Muscle layer of colon (tissue), 2 donors: ENCODE results near the gene PLTP.

ENCODE experiments used
- H3K27ac ChIP-seq: one replicate; pipeline ENCODE4 v1.7.0; 2013; ENCODE audit warnings: low read depth, mild to moderate bottlenecking, low read length, moderate library complexity
- H3K27me3 ChIP-seq, 2 donors: one replicate each; pipeline ENCODE4 v1.7.0; 2013; ENCODE audit warnings: low read length in 2 of 2, mild to moderate bottlenecking in 2 of 2; ENCODE audit not compliant: insufficient read depth in 2 of 2, control insufficient read depth in 1 of 2
- H3K36me3 ChIP-seq: one replicate; pipeline ENCODE4 v1.7.0; 2013; ENCODE audit warnings: mild to moderate bottlenecking, low read length; ENCODE audit not compliant: insufficient read depth
- H3K4me1 ChIP-seq: one replicate; pipeline ENCODE4 v1.7.0; 2013; ENCODE audit warnings: mild to moderate bottlenecking, low read length; ENCODE audit not compliant: insufficient read depth
- H3K4me3 ChIP-seq, 2 donors: one replicate each; pipeline ENCODE4 v1.7.0; 2013; ENCODE audit warnings: low read length in 2 of 2, low read depth in 1 of 2, mild to moderate bottlenecking in 1 of 2, moderate library complexity in 1 of 2
- H3K9ac ChIP-seq: one replicate; pipeline ENCODE4 v1.7.0; 2013; ENCODE audit warnings: low read length
- H3K9me3 ChIP-seq: one replicate; pipeline ENCODE4 v1.7.0; 2013; ENCODE audit warnings: mild to moderate bottlenecking, low read length
- donor health status: abdominal sarcoma.
- donor health status: Adenocarcinoma of cecum.

The PLTP gene

DNA sequence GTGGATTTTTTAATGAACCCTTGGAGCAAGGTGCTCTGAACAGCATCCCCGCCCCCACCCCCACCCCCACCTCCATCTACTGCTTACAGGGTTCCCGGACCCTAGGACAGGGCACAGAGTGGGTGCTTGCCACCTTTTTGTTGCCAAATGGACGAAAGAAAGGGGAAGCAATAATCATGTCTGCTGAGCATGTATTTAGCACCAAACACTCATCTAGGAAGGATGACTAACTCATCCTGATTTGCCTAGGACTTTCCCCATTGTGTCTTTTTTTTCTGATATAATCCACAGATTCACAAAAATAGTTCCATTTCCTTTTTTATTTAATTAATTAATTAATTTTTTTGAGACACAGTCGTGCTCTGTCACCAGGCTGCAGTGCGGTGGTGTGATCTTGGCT, 1.2 kb upstream of the PLTP start:
- Histone ChIP-seq H3K4me1 (peaks cover 11% of the 10 kb centered on the region), H3K36me3 (no peaks in the 10 kb centered on the region), H3K27ac (no peak overlapping the region), H3K9ac (no peak overlapping the region), H3K4me3 (no peak overlapping the region), H3K27me3 (no peaks in the 10 kb centered on the region), H3K9me3 (no peaks in the 10 kb centered on the region)

DNA sequence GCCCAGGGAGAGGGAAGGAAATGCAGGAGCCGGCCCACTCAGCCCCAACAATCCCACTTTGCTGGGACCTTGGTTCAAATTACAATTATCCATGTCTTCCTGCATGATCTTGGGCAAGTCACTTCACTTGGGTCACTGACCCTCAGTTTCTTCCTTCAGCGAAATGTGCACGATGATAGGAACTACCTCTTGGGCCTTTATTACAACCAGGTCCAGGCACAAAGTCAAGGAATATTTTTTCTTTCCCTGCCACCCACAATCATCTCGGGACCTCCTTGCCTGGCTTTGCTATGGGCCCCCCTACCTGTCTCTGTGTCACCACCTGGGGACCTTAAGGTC, 358 bp upstream of the PLTP start:
- Histone ChIP-seq H3K27me3 (no peaks in the 10 kb centered on the region), H3K36me3 (no peaks in the 10 kb centered on the region), H3K4me3 (peak overlapping the region; percentile 52 to 84), H3K9ac (peak overlapping the region; percentile 21), H3K27ac (no peak overlapping the region), H3K9me3 (no peaks in the 10 kb centered on the region), H3K4me1 (peaks cover 11% of the 10 kb centered on the region)

DNA sequence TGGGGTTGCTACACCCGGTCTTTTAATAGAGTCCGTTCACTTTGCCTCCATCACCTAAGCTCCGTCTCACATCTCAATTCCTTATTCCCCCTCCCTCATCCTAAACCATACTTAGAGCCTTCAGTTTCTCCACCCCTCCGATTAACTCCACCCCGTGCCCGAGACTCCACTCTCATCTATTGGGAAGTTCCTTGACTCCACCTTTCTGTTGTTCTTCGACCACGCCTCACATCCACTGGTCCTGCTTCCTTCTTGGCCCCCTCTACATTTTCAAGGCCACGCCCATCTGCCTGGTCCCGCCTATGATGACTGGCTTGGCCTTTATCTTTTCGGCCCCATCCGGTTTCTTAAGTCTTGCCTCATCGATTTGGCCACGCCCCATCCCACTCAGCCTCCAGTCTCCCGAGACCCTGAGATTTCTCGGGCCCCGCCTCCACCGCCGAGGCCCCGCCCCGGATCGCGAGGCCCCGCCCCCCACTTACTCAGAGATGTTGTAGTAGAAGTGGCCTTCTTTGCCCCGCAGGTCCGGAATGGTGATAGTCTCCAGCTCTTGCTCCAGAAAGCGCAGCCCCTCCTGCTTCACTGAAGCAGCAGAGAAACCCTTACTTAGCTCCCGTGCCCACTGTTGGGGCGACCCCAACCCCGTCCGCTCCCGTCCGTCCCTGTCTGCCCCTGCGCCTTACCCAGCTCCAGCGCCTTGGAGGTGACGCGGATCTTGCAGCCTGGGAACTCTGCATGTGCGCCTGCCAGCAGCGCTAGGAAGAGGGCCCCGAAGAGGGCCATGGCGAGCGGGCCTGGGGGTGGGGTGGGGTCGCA, 1.1 kb downstream of the PLTP start:
- Histone ChIP-seq H3K9ac (peak overlapping the region; percentile 46), H3K27me3 (no peaks in the 10 kb centered on the region), H3K27ac (peak overlapping the region; percentile 91), H3K36me3 (peaks cover 3% of the 10 kb centered on the region), H3K9me3 (no peaks in the 10 kb centered on the region), H3K4me1 (peaks cover 11% of the 10 kb centered on the region), H3K4me3 (peak overlapping the region; percentile 52 to 84)

DNA sequence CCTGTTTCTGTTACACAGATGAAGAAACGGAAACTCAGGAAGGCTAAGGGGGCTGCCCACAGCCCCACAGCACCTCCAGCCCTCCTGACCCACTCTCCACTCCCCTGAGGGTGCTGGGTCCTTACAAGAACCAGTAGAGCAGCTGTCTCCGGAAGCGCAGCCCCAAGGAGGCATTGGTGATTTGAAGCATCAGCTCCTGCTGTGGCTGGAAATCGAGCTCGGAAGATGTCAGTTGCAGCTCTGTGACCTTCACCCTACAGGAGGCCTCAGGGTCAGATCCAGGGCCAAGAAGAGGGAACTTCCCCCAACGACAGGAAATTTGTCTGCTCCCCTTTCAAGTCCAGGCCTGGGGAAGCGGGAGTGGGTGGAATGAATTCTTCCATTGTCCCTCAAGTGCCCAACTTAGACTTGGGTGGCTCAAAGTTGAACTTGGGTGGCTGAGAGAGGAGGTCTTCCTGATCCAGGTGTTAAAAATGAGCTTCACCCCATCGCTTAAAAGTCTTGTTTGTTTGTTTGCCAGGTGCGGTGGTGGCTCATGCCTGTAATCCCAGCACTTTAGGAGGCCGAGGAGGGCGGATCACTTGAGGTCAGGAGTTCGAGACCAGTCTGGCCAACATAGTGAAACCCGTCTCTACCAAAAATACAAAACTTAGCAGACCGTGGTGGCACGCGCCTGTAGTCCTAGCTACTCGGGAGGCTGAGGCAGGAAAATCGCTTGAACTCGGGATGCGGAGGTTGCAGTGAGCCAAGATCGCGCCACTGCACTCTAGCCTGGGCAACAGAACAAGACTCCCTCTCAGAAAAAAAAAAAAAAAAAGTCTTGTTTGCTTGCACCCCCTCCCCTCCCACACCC, 1.9 kb downstream of the PLTP start:
- Histone ChIP-seq H3K9ac (no peak overlapping the region), H3K4me1 (peaks cover 11% of the 10 kb centered on the region), H3K9me3 (no peaks in the 10 kb centered on the region), H3K36me3 (peaks cover 8% of the 10 kb centered on the region), H3K27ac (no peak overlapping the region), H3K27me3 (no peaks in the 10 kb centered on the region), H3K4me3 (peak overlapping the region in 1 of 2 donors; percentile 14)

DNA sequence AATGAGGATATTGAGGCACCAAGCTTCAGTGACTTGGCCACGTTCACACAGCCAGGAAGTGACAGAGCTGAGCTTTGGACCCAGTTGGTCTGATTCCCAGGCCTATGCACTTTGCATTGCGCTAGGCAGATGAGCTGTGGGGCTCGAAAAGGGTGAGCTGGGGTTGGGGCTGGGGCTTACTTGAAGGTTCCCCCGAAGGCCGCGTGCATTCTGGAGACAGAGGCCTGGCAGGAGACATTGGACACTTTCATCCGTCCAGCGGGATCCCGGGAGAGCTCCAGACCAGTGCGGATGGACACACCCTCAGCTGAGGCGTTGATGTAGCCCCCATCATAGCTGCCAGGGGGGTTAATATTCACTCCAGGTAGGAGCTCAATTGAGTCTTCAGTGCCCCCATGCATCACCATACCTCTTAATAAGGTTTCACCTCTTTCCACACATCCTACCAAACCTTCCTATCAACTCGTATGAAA, 2.6 kb downstream of the PLTP start:
- no peaks in the 10 kb centered on the region for H3K27me3 ChIP-seq
- H3K9me3 ChIP-seq: no peaks in the 10 kb centered on the region
- no peak overlapping the region for H3K27ac ChIP-seq
- H3K36me3 ChIP-seq: peaks cover 8% of the 10 kb centered on the region
- no peak overlapping the region for H3K9ac ChIP-seq
- H3K4me1 ChIP-seq: peaks cover 11% of the 10 kb centered on the region
- peak overlapping the region in 1 of 2 donors; percentile 14 for H3K4me3 ChIP-seq

DNA sequence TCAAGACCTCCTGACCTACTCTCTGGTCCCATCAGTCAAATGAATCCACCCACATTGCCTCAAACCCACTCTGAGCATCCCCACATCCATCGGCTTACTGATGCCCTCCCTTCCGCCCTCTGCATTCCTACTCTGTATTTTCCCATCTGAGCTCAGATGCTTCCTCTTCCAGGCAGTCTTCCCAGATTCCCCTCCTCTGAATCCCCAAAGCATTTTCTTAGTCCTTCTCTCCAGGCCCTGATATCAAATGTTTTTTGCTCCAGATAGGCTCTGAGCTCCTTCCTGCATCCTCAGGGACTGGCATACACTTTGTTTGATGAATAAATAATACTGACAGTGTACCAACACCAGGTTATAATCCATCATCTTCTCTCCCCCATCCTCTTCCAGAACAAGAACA, 3.9 kb downstream of the PLTP start:
- peaks cover 11% of the 10 kb centered on the region for H3K36me3 ChIP-seq

DNA sequence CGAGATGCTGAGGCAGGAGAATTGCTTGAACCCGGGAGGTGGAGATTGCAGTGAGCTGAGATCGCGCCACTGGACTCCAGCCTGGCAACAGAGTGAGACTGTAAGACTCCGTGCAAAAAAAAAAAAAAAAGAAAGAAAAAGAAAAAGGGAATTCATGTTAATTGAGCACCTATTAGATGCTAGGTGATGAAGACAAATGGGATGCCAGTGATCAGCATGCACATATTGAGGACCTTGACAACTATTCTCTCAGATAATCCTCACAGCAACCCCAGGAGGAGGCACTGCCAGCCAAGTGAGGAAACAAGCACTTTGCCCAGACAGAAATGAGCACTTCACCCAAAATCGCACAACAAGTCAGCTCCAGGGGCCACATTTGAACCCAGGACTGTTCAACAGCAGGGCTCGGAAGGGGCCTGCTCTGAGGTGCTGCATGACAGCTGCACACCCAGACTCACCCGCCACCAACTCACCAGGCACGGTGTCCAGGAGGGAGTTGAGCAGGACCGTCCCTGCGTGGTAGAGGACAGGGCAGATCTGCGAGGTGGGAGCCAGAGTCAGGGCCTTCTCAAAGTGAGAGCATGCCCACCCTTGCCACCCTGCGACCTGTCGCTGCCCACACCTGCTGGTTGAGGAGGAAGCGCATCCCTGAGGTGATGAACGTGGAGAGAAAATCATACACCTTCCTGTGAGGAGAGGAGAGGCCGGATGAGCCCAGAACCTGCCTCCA, 4.6 kb downstream of the PLTP start:
- Histone ChIP-seq H3K4me3 (no peak overlapping the region), H3K27me3 (no peaks in the 10 kb centered on the region), H3K27ac (no peak overlapping the region), H3K36me3 (peaks cover 14% of the 10 kb centered on the region), H3K9me3 (no peaks in the 10 kb centered on the region), H3K4me1 (peaks cover 9% of the 10 kb centered on the region), H3K9ac (no peak overlapping the region)

More for the DNA sequence above, 3.9 kb downstream of the PLTP start:
- no peak overlapping the region for H3K27ac ChIP-seq
- no peaks in the 10 kb centered on the region for H3K9me3 ChIP-seq
- no peak overlapping the region for H3K4me3 ChIP-seq
- no peaks in the 10 kb centered on the region for H3K27me3 ChIP-seq
- no peak overlapping the region for H3K9ac ChIP-seq
- H3K4me1 ChIP-seq: peaks cover 11% of the 10 kb centered on the region

DNA sequence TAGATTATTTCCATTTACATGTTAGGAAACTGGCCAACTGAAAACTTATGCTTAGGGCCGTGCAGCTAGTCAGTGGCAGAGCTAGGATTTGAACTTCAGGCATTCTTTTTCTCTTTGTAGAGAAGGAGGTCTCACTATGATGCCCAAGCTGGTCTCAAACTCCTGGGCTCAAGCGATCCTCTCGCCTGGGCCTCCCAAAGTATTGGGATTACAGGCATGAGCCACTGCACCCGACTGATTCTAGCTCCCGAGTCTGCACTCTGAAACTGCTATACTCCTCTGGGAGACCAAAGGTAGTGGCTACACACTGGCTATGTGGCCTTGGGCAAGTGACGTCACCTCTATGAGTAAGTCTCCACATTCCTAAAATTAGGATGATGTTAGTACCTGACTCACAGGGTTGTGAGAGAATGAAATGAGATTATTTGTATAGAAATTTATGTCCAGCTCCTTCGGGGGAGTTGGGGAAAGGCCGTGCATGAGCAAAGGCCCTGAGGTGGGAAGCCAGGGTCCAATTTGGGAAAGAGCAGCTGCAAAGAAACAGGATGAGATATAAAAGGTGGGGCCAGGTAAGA, 6.4 kb downstream of the PLTP start:
- Histone ChIP-seq H3K36me3 (peaks cover 22% of the 10 kb centered on the region), H3K27ac (no peak overlapping the region), H3K4me1 (no peaks in the 10 kb centered on the region), H3K27me3 (no peaks in the 10 kb centered on the region), H3K9me3 (no peaks in the 10 kb centered on the region), H3K4me3 (no peak overlapping the region), H3K9ac (no peak overlapping the region)

DNA sequence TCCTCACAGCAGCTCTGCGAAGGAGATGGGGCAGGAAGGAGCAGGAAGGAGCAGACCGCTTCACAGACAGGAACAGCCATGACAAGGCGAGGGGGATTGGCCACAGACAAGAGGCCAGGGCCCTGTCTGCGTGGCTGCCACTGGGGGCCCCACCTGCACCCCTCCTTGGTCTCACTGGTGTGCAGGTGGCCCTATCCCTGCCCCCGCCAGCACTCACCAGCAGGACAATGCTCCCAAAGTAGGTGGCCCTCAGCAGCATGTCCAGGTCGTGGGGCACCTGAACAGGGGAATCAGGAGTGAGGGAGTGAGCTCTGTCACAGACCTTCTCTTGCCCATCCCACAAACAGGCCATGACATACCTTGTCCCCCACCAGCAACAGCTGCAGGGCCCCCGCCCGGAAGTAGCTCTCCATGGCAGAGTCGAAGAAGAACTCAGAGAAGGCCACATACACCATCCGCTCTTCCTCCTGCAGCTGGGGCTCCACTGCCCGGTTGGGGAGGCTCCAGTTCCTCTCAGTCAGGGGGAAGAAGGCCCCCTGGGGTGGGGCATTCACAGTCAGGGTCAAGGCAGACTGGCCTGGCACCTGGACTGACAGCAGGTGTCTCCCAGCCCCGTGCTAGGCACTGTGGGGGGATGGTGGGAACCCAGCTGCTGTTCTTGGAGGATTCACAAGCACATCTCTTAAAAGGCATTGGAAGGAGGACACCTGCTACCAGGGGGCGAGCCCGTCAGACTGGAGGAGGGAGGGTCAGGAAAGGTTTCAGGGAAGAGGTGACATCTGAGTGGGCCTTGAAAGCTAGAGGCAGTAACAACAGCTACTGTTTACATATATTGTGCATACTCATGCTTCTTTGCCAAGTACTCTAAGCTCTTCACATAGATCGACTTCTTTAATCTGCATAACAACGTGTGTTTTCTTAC, 7.1 kb downstream of the PLTP start:
- no peak overlapping the region for H3K9ac ChIP-seq
- H3K36me3 ChIP-seq: peaks cover 23% of the 10 kb centered on the region
- H3K27me3 ChIP-seq: no peaks in the 10 kb centered on the region
- no peak overlapping the region for H3K4me3 ChIP-seq
- H3K9me3 ChIP-seq: no peaks in the 10 kb centered on the region
- no peaks in the 10 kb centered on the region for H3K4me1 ChIP-seq
- no peak overlapping the region for H3K27ac ChIP-seq

DNA sequence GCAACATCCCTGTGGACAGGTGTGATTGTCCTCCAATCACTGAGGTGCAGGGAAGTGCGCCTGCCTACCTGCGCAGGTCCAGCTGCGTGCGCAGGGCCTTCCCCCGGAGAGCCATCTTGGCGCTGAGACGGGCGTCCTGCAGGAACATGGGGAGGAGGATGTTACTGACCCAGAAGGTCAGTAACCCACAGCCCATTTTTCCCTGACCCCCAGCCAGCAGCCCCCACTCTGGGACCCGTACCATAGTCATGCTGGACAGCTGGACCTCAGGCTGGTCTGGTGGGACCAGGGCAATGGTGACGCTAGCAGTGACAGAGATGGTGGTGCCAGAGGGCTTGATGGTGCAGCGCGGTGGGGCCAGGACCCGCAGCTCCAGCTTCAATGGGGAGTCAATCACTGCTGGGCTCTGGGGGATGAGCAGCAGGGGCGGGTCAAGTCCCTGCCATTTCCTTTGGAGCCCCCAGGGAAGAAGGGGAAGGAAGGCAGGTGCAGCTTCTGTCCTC, 9.7 kb downstream of the PLTP start:
- no peak overlapping the region for H3K27ac ChIP-seq
- peaks cover 43% of the 10 kb centered on the region for H3K36me3 ChIP-seq
- no peaks in the 10 kb centered on the region for H3K9me3 ChIP-seq
- no peak overlapping the region for H3K4me3 ChIP-seq
- no peaks in the 10 kb centered on the region for H3K27me3 ChIP-seq
- no peaks in the 10 kb centered on the region for H3K4me1 ChIP-seq
- no peak overlapping the region for H3K9ac ChIP-seq
